Osteoblast (primary cell): ENCODE results near the gene KCTD10. TPM values are rescaled to one million over a fixed set of nuclear protein-coding genes. Genes with fewer than 3 reads are reported as not detected.

Source experiments
- DNase-seq: peaks from one replicate; pipeline ENCODE4 v3.0.0; 2011; ENCODE audit warnings: low spot score, mixed read lengths; ENCODE audit not compliant: insufficient read length; ENCODE audit errors: missing footprints
- H2AFZ ChIP-seq: 2 replicates; pipeline ENCODE4 v1.6.0; 2011; ENCODE audit warnings: mild to moderate bottlenecking, low read length
- H3K27ac ChIP-seq: 2 replicates; pipeline ENCODE4 v1.5.1; 2011; ENCODE audit warnings: mild to moderate bottlenecking, low read depth, low read length, moderate library complexity
- H3K27me3 ChIP-seq: 2 replicates; pipeline ENCODE4 v1.6.0; 2012; ENCODE audit warnings: mild to moderate bottlenecking, control low read depth, inconsistent platforms, low read length, moderate library complexity; ENCODE audit not compliant: insufficient read depth
- H3K36me3 ChIP-seq: 2 replicates; pipeline ENCODE4 v1.5.1; 2011; ENCODE audit warnings: mild to moderate bottlenecking, low read length, control low read depth, moderate library complexity; ENCODE audit not compliant: insufficient read depth
- H3K4me1 ChIP-seq: 2 replicates; pipeline ENCODE4 v1.5.1; 2011; ENCODE audit warnings: mild to moderate bottlenecking, low read length, control low read depth, moderate library complexity; ENCODE audit not compliant: insufficient read depth
- H3K4me2 ChIP-seq: 2 replicates; pipeline ENCODE4 v1.6.0; 2011; ENCODE audit warnings: mild to moderate bottlenecking, low read length; ENCODE audit not compliant: insufficient read depth
- H3K4me3 ChIP-seq: fragments of 200-600 bp; sonication (generic); 3 replicates; pipeline ENCODE4 v1.5.1; 2012; ENCODE audit warnings: mild to moderate bottlenecking, low read length, inconsistent platforms; ENCODE audit not compliant: insufficient read depth
- H3K79me2 ChIP-seq: 2 replicates; pipeline ENCODE4 v1.6.0; 2012; ENCODE audit warnings: mild to moderate bottlenecking, low read length, control low read depth, inconsistent platforms; ENCODE audit not compliant: insufficient read depth
- H3K9me3 ChIP-seq: 2 replicates; pipeline ENCODE4 v1.5.1; 2011; ENCODE audit warnings: low read depth, low read length, control low read depth
- H4K20me1 ChIP-seq: 2 replicates; pipeline ENCODE4 v1.6.0; 2012; ENCODE audit warnings: mild to moderate bottlenecking, low read length, control low read depth; ENCODE audit not compliant: insufficient read depth
- CTCF ChIP-seq: IDR thresholded peaks from 2 replicates; pipeline ENCODE4 v1.5.1; 2011; ENCODE audit warnings: mild to moderate bottlenecking, low read depth, low read length, moderate library complexity; ENCODE audit errors: extremely low read depth
- total RNA-seq: library from RNA; depleted of rRNA; stranded (reverse); fragments of >200 nt; gene quantifications from 2 replicates; pipeline ENCODE4 v1.2.3, GENCODE V29; 2012

Gene KCTD10
- total RNA-seq, 1 donor: 102 TPM

GRCh38 chr12:109489016-109489954, 12.2 kb upstream of the KCTD10 start:
- Histone ChIP-seq H3K79me2 (no peaks in the 10 kb centered on the region), H3K27me3 (no peaks in the 10 kb centered on the region), H3K4me2 (no peak overlapping the region), H3K4me3 (no peak overlapping the region), H3K27ac (no peak overlapping the region), H4K20me1 (no peaks in the 10 kb centered on the region), H3K4me1 (no peaks in the 10 kb centered on the region), H2AFZ (no peak overlapping the region), H3K36me3 (peaks cover 81% of the 10 kb centered on the region), H3K9me3 (no peaks in the 10 kb centered on the region)
- DNase-seq: no peak
- TF ChIP-seq CTCF: no peak

- H3K27ac ChIP-seq: peak overlapping the region; percentile 28
- no peak overlapping the region for H2AFZ ChIP-seq
- TF ChIP-seq CTCF: no peak
- no peak overlapping the region for H3K4me2 ChIP-seq
- H3K9me3 ChIP-seq: no peaks in the 10 kb centered on the region
- H3K4me1 ChIP-seq: no peaks in the 10 kb centered on the region
- H3K79me2 ChIP-seq: no peaks in the 10 kb centered on the region
- no peaks in the 10 kb centered on the region for H3K27me3 ChIP-seq
- no peak for DNase-seq
- H3K4me3 ChIP-seq: no peak overlapping the region
- H3K36me3 ChIP-seq: peaks cover 92% of the 10 kb centered on the region
- no peaks in the 10 kb centered on the region for H4K20me1 ChIP-seq
Measured at GRCh38 chr12:109488051-109488665, 11.1 kb upstream of the KCTD10 start.

GRCh38 chr12:109487181-109488050, 10.3 kb upstream of the KCTD10 start:
- Histone ChIP-seq H3K4me1 (no peaks in the 10 kb centered on the region), H3K27ac (no peak overlapping the region), H2AFZ (no peak overlapping the region), H3K4me3 (no peak overlapping the region), H3K79me2 (peaks cover under 1% of the 10 kb centered on the region), H3K4me2 (no peak overlapping the region), H3K36me3 (peaks cover 93% of the 10 kb centered on the region), H3K27me3 (no peaks in the 10 kb centered on the region), H3K9me3 (no peaks in the 10 kb centered on the region), H4K20me1 (no peaks in the 10 kb centered on the region)
- no peak for TF ChIP-seq CTCF
- DNase-seq: no peak
